Neural cell (in vitro differentiated cells): Measurements from ENCODE around the gene OTOF. TPM values are rescaled to one million over a fixed set of nuclear protein-coding genes. Genes with fewer than 3 reads are reported as not detected.

ENCODE experiments used
- H2AFZ ChIP-seq: fragments of 200-600, 300-800 bp; sonication (generic), shearing (Covaris generic); 2 replicates; pipeline ENCODE4 v1.6.0; 2014; ENCODE audit warnings: low read depth, mild to moderate bottlenecking, antibody characterized with exemption, low read length, moderate library complexity
- H3F3A ChIP-seq: fragments of 200-600 bp; shearing (Covaris generic); 2 replicates; pipeline ENCODE4 v1.6.1; 2016; ENCODE audit warnings: mild to moderate bottlenecking, moderate library complexity, mixed read lengths, antibody characterized with exemption, low read length; ENCODE audit not compliant: insufficient read depth, poor library complexity, severe bottlenecking
- H3K27ac ChIP-seq: fragments of 200-600, 300-800 bp; sonication (generic), shearing (Covaris generic); 2 replicates; pipeline ENCODE4 v1.5.1; 2014; ENCODE audit warnings: mild to moderate bottlenecking, low read length, moderate library complexity
- H3K27me3 ChIP-seq: fragments of 300-800, 200-600 bp; sonication (generic), shearing (Covaris generic); 2 replicates; pipeline ENCODE4 v1.6.0; 2014; ENCODE audit warnings: mild to moderate bottlenecking, low read depth, low read length, moderate library complexity; ENCODE audit not compliant: insufficient read depth
- H3K36me3 ChIP-seq: fragments of 300-800, 200-600 bp; sonication (generic), shearing (Covaris generic); 2 replicates; pipeline ENCODE4 v1.5.1; 2014; ENCODE audit warnings: mild to moderate bottlenecking, antibody characterized with exemption, low read length, moderate library complexity; ENCODE audit not compliant: insufficient read depth
- H3K4me2 ChIP-seq: fragments of 300-800, 200-600 bp; sonication (generic), shearing (Covaris generic); 2 replicates; pipeline ENCODE4 v1.6.0; 2014; ENCODE audit warnings: mild to moderate bottlenecking, low read length
- H3K4me3 ChIP-seq: fragments of 300-800, 200-600 bp; sonication (generic), shearing (Covaris generic); 2 replicates; pipeline ENCODE4 v1.5.1; 2014; ENCODE audit warnings: mild to moderate bottlenecking, low read length, moderate library complexity
- H3K79me2 ChIP-seq: fragments of 200-600 bp; shearing (Covaris generic); replicated peaks from 2 replicates; pipeline ENCODE4 v1.6.0; 2014; ENCODE audit warnings: mild to moderate bottlenecking, low read length, moderate library complexity; ENCODE audit not compliant: insufficient read depth
- H3K9ac ChIP-seq: fragments of 300-800, 200-600 bp; sonication (generic), shearing (Covaris generic); 2 replicates; pipeline ENCODE4 v1.6.1; 2016; ENCODE audit warnings: mild to moderate bottlenecking, low read length, mixed read lengths
- H3K9me2 ChIP-seq: fragments of 200-600 bp; shearing (Covaris generic); 2 replicates; pipeline ENCODE4 v1.6.1; 2016; ENCODE audit warnings: mild to moderate bottlenecking, low read length, mixed read lengths; ENCODE audit not compliant: insufficient read depth
- H3K9me3 ChIP-seq: fragments of 200-600, 300-800 bp; sonication (generic), shearing (Covaris generic); 2 replicates; pipeline ENCODE4 v1.6.1; 2016; ENCODE audit warnings: mild to moderate bottlenecking, mixed run types, low read length, moderate library complexity, mixed read lengths
- H4K20me1 ChIP-seq: fragments of 200-600 bp; shearing (Covaris generic); 2 replicates; pipeline ENCODE4 v1.6.1; 2016; ENCODE audit warnings: mild to moderate bottlenecking, mixed run types; ENCODE audit not compliant: insufficient read depth
- EP300 ChIP-seq: fragments of 450-650 bp; conservative IDR thresholded peaks from 2 replicates; pipeline ENCODE4 v1.6.1; 2014; ENCODE audit warnings: antibody characterized with exemption, mild to moderate bottlenecking, moderate library complexity; ENCODE audit not compliant: poor library complexity, severe bottlenecking
- EZH2 ChIP-seq: fragments of 200-600, 300-800 bp; shearing (Covaris generic), sonication (generic); IDR thresholded peaks from 2 replicates; pipeline ENCODE4 v1.6.1; 2014; ENCODE audit warnings: antibody characterized with exemption, low read length, borderline replicate concordance, mild to moderate bottlenecking; ENCODE audit not compliant: insufficient read depth, poor library complexity, severe bottlenecking
- MXI1 ChIP-seq: fragments of 450-650 bp; conservative IDR thresholded peaks from 2 replicates; pipeline ENCODE4 v1.6.1; 2014; ENCODE audit warnings: antibody characterized with exemption, mild to moderate bottlenecking; ENCODE audit not compliant: poor library complexity, severe bottlenecking
- POLR2AphosphoS5 ChIP-seq: IDR thresholded peaks from 2 replicates; pipeline ENCODE4 v1.6.1; 2012
- RAD21 ChIP-seq: fragments of 450-650 bp; conservative IDR thresholded peaks from 2 replicates; pipeline ENCODE4 v1.6.1; 2014; ENCODE audit warnings: antibody characterized with exemption, mild to moderate bottlenecking, moderate library complexity
- SMC3 ChIP-seq: fragments of 450-650 bp; conservative IDR thresholded peaks from 2 replicates; pipeline ENCODE4 v1.6.1; 2014; ENCODE audit warnings: antibody characterized with exemption, mild to moderate bottlenecking, moderate library complexity; ENCODE audit not compliant: poor library complexity
- TAF1 ChIP-seq: IDR thresholded peaks from 2 replicates; pipeline ENCODE4 v1.6.1; 2012; ENCODE audit warnings: low read depth
- polyA plus RNA-seq: library from polyadenylated mRNA; depleted of rRNA; stranded (reverse); fragments of >200 nt; gene quantifications from 2 replicates; pipeline ENCODE4 v1.2.3, GENCODE V29; 2014
- TF ChIP-seq, protein P1 (sequence below): IDR thresholded peaks from 2 replicates; pipeline ENCODE4 v1.6.1; 2012; ENCODE audit warnings: borderline replicate concordance
- TF ChIP-seq, protein P2 (sequence below): fragments of 450-650 bp; IDR thresholded peaks from 2 replicates; pipeline ENCODE4 v1.5.1; 2014; ENCODE audit warnings: antibody characterized with exemption, mild to moderate bottlenecking, moderate library complexity; ENCODE audit not compliant: poor library complexity, severe bottlenecking

Gene OTOF
- polyA plus RNA-seq, 1 donor from 2014 or later = not detected

DNA sequence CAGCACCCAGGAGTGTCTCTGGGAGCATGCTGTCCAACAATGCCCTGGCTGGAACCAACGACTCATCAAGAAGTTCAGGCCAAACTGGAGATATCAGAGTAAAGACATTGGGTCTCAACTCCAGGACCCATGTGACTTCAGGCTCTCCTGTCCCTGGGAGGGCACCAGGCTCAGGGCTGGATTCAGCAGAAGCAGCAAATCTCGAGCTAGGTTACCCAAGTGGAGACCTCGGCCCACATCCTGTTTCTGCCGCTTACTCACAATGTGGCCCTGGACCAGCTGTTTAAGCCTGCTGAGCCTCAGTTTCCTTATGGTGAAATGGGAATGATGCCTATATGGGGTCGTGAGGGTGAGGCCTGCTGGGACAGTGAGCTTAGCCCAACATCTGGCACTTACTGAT lies 9.3 kb upstream of the OTOF start:
- Histone ChIP-seq H3K9me3 (no peaks in the 10 kb centered on the region), H3K36me3 (no peaks in the 10 kb centered on the region), H3K4me3 (no peak overlapping the region), H3K27ac (no peak overlapping the region), H3F3A (no peaks in the 10 kb centered on the region), H3K4me2 (no peak overlapping the region), H3K27me3 (no peaks in the 10 kb centered on the region), H2AFZ (no peak overlapping the region), H3K9ac (no peak overlapping the region), H4K20me1 (no peaks in the 10 kb centered on the region), H3K79me2 (no peaks in the 10 kb centered on the region), H3K9me2 (no peaks in the 10 kb centered on the region)
- TF ChIP-seq EZH2 (no peak), TAF1 (no peak), POLR2AphosphoS5 (no peak), RAD21 (no peak), EP300 (no peak), SMC3 (no peak), MXI1 (no peak)
- TF ChIP-seq, protein P1, sequence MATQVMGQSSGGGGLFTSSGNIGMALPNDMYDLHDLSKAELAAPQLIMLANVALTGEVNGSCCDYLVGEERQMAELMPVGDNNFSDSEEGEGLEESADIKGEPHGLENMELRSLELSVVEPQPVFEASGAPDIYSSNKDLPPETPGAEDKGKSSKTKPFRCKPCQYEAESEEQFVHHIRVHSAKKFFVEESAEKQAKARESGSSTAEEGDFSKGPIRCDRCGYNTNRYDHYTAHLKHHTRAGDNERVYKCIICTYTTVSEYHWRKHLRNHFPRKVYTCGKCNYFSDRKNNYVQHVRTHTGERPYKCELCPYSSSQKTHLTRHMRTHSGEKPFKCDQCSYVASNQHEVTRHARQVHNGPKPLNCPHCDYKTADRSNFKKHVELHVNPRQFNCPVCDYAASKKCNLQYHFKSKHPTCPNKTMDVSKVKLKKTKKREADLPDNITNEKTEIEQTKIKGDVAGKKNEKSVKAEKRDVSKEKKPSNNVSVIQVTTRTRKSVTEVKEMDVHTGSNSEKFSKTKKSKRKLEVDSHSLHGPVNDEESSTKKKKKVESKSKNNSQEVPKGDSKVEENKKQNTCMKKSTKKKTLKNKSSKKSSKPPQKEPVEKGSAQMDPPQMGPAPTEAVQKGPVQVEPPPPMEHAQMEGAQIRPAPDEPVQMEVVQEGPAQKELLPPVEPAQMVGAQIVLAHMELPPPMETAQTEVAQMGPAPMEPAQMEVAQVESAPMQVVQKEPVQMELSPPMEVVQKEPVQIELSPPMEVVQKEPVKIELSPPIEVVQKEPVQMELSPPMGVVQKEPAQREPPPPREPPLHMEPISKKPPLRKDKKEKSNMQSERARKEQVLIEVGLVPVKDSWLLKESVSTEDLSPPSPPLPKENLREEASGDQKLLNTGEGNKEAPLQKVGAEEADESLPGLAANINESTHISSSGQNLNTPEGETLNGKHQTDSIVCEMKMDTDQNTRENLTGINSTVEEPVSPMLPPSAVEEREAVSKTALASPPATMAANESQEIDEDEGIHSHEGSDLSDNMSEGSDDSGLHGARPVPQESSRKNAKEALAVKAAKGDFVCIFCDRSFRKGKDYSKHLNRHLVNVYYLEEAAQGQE = no peak
- TF ChIP-seq, protein P2, sequence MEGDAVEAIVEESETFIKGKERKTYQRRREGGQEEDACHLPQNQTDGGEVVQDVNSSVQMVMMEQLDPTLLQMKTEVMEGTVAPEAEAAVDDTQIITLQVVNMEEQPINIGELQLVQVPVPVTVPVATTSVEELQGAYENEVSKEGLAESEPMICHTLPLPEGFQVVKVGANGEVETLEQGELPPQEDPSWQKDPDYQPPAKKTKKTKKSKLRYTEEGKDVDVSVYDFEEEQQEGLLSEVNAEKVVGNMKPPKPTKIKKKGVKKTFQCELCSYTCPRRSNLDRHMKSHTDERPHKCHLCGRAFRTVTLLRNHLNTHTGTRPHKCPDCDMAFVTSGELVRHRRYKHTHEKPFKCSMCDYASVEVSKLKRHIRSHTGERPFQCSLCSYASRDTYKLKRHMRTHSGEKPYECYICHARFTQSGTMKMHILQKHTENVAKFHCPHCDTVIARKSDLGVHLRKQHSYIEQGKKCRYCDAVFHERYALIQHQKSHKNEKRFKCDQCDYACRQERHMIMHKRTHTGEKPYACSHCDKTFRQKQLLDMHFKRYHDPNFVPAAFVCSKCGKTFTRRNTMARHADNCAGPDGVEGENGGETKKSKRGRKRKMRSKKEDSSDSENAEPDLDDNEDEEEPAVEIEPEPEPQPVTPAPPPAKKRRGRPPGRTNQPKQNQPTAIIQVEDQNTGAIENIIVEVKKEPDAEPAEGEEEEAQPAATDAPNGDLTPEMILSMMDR = no peak

DNA sequence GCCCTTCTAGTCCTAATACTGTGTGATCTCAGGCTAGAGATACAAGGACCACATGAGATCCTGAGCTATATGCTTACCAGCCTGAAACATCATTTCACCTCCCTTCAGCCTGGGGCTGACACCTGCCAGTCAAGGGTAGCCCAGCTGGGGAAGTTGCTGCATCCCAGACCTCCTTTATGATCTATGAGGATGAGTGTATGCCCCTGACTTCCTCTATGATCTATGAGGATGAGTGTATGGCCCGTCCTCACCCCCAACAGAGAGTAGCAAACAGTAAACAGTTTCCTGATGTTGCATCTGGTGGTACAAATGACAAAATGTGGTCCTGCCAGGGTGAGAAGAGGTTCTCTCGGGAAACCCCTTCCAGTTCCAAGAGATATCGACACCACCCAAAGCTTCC lies 8.9 kb upstream of the OTOF start:
- H3K27ac ChIP-seq = no peak overlapping the region
- no peak overlapping the region for H3K4me3 ChIP-seq
- no peaks in the 10 kb centered on the region for H3F3A ChIP-seq
- no peak overlapping the region for H2AFZ ChIP-seq
- H4K20me1 ChIP-seq = no peaks in the 10 kb centered on the region
- no peaks in the 10 kb centered on the region for H3K79me2 ChIP-seq
- H3K36me3 ChIP-seq = no peaks in the 10 kb centered on the region
- H3K4me2 ChIP-seq = no peak overlapping the region
- H3K9me3 ChIP-seq = no peaks in the 10 kb centered on the region
- no peaks in the 10 kb centered on the region for H3K27me3 ChIP-seq
- H3K9me2 ChIP-seq = no peaks in the 10 kb centered on the region
- TF ChIP-seq SMC3 (no peak), EP300 (no peak), POLR2AphosphoS5 (no peak), TAF1 (no peak), EZH2 (no peak), MXI1 (no peak), RAD21 (no peak)
- TF ChIP-seq, protein P2 = no peak
- TF ChIP-seq, protein P1 = no peak
- H3K9ac ChIP-seq = no peak overlapping the region
